Cardiac muscle cell (in vitro differentiated cells and primary cell): ENCODE data around the gene BOD1L1. TPM values are rescaled to one million over a fixed set of nuclear protein-coding genes. Genes with fewer than 3 reads are reported as not detected.

Experiments used
- DNase-seq, 2 donors: peaks; one replicate each; pipeline versions ENCODE4 v3.0.0 to v3.0.0-alpha.2; 2010 to 2017; ENCODE audit warnings: low read depth in 1 of 2, low spot score in 1 of 2
- H3K27ac ChIP-seq: fragments of 200-600 bp; sonication (generic); 2 replicates; pipeline ENCODE4 v1.5.1; 2016
- H3K27me3 ChIP-seq: fragments of 200-600 bp; sonication (generic); 2 replicates; pipeline ENCODE4 v1.6.0; 2016; ENCODE audit warnings: control low read depth
- H3K36me3 ChIP-seq: fragments of 200-600 bp; sonication (generic); 2 replicates; pipeline ENCODE4 v1.5.1; 2016; ENCODE audit warnings: control low read depth
- H3K4me1 ChIP-seq: fragments of 200-600 bp; sonication (generic); 2 replicates; pipeline ENCODE4 v1.8.1; 2017; ENCODE audit warnings: low read depth, mild to moderate bottlenecking, mixed run types
- H3K4me3 ChIP-seq: fragments of 200-600 bp; sonication (generic); 2 replicates; pipeline ENCODE4 v1.5.1; 2016; ENCODE audit warnings: mild to moderate bottlenecking
- H3K9me3 ChIP-seq: fragments of 200-600 bp; sonication (generic); 2 replicates; pipeline ENCODE4 v1.5.1; 2017; ENCODE audit warnings: low read depth, mild to moderate bottlenecking, control low read depth
- CTCF ChIP-seq: IDR thresholded peaks from 2 replicates; pipeline ENCODE4 v1.5.1; 2012; ENCODE audit warnings: low read depth, mild to moderate bottlenecking, low read length
- polyA plus RNA-seq: library from polyadenylated mRNA; unstranded; fragments of >200 nt; fragmentation: Nextera tagmentation; extraction: Ambion mirVana; gene quantifications from 2 replicates; pipeline ENCODE4 v1.2.1, GENCODE V29; 2016
- total RNA-seq: library from RNA; depleted of rRNA; stranded (reverse); fragments of >200 nt; gene quantifications from 2 replicates; pipeline ENCODE4 v1.2.3, GENCODE V29; 2016

BOD1L1 gene
- total and polyA plus RNA-seq, 2 experiments from 2014 or later: 17.7 to 35.8 TPM

GRCh38 chr4:13531625-13531998 is 95.9 kb downstream of the BOD1L1 start:
- H3K27ac ChIP-seq: no peak overlapping the region
- H3K36me3 ChIP-seq: no peaks in the 10 kb centered on the region
- H3K4me1 ChIP-seq: no peaks in the 10 kb centered on the region
- no peak for TF ChIP-seq CTCF
- peaks cover 100% of the 10 kb centered on the region for H3K27me3 ChIP-seq
- no peak for DNase-seq
- no peaks in the 10 kb centered on the region for H3K9me3 ChIP-seq
- no peak overlapping the region for H3K4me3 ChIP-seq

- Histone ChIP-seq H3K4me3 (no peak overlapping the region), H3K4me1 (no peaks in the 10 kb centered on the region), H3K9me3 (no peaks in the 10 kb centered on the region), H3K36me3 (no peaks in the 10 kb centered on the region), H3K27ac (no peak overlapping the region), H3K27me3 (peaks cover 100% of the 10 kb centered on the region)
- no peak for DNase-seq
- TF ChIP-seq CTCF: no peak
These were observed 96.5 kb downstream of the BOD1L1 start for GRCh38 chr4:13530823-13531624.

GRCh38 chr4:13529128-13529919 is 98.2 kb downstream of the BOD1L1 start:
- Histone ChIP-seq H3K27ac (no peak overlapping the region), H3K9me3 (no peaks in the 10 kb centered on the region), H3K36me3 (no peaks in the 10 kb centered on the region), H3K4me3 (no peak overlapping the region), H3K27me3 (peaks cover 100% of the 10 kb centered on the region), H3K4me1 (no peaks in the 10 kb centered on the region)
- DNase-seq: no peak
- TF ChIP-seq CTCF: no peak

- Histone ChIP-seq H3K9me3 (no peaks in the 10 kb centered on the region), H3K4me3 (no peak overlapping the region), H3K4me1 (no peaks in the 10 kb centered on the region), H3K27me3 (peaks cover 100% of the 10 kb centered on the region), H3K27ac (no peak overlapping the region), H3K36me3 (no peaks in the 10 kb centered on the region)
- DNase-seq: no peak
- TF ChIP-seq CTCF: no peak
These were observed 98.8 kb downstream of the BOD1L1 start for GRCh38 chr4:13528821-13529127.

- DNase-seq: no peak
- no peaks in the 10 kb centered on the region for H3K4me1 ChIP-seq
- H3K4me3 ChIP-seq: no peak overlapping the region
- H3K27me3 ChIP-seq: peaks cover 100% of the 10 kb centered on the region
- no peaks in the 10 kb centered on the region for H3K36me3 ChIP-seq
- no peaks in the 10 kb centered on the region for H3K9me3 ChIP-seq
- H3K27ac ChIP-seq: no peak overlapping the region
- no peak for TF ChIP-seq CTCF
These were observed 99.3 kb downstream of the BOD1L1 start for GRCh38 chr4:13527981-13528820.
